HL-60 (cell line): Measurements from ENCODE around the gene KIAA1217.

ENCODE experiments used
- DNase-seq, 2 experiments: peaks; one replicate each; pipeline ENCODE4 v3.0.0-alpha.2; 2010 to 2020; ENCODE audit warnings: low read depth in 1 of 2, low spot score in 1 of 2
- H3K27ac ChIP-seq: fragments of 250-450 bp; sonication (Bioruptor Pico); replicated peaks from 2 replicates; pipeline ENCODE4 v1.5.1; 2020; ENCODE audit warnings: mild to moderate bottlenecking, moderate library complexity
- H3K27me3 ChIP-seq: fragments of 250-450 bp; sonication (Bioruptor Pico); 2 replicates; pipeline ENCODE4 v1.5.1; 2021; ENCODE audit warnings: mild to moderate bottlenecking, moderate library complexity; ENCODE audit not compliant: insufficient read depth, poor library complexity, severe bottlenecking
- H3K4me3 ChIP-seq: replicated peaks from 2 replicates; pipeline ENCODE4 v1.5.1; 2011; ENCODE audit warnings: mild to moderate bottlenecking, control low read depth, low read length; ENCODE audit not compliant: insufficient read depth
- CTCF ChIP-seq: IDR thresholded peaks from one replicate; pipeline ENCODE4 v1.5.1; 2011; ENCODE audit warnings: low read length, control low read depth, inconsistent platforms; ENCODE audit not compliant: insufficient read depth
- GABPA ChIP-seq: IDR thresholded peaks from 2 replicates; pipeline ENCODE4 v1.6.1; 2012; ENCODE audit warnings: low read depth
- POLR2AphosphoS5 ChIP-seq: IDR thresholded peaks from 2 replicates; pipeline ENCODE4 v1.6.1; 2012; ENCODE audit warnings: low read depth
- REST ChIP-seq: IDR thresholded peaks from 2 replicates; pipeline ENCODE4 v1.6.1; 2012; ENCODE audit warnings: low read depth; ENCODE audit not compliant: insufficient replicate concordance
- SPI1 ChIP-seq: IDR thresholded peaks from 2 replicates; pipeline ENCODE4 v1.6.1; 2012; ENCODE audit warnings: low read depth, mild to moderate bottlenecking, borderline replicate concordance

Gene KIAA1217

GRCh38 chr10:24524314-24524713 lies 315.4 kb downstream of the KIAA1217 start:
- Histone ChIP-seq H3K27me3 (no peaks in the 10 kb centered on the region), H3K27ac (no peak overlapping the region), H3K4me3 (no peak overlapping the region)
- no peak for TF ChIP-seq SPI1
- no peak for TF ChIP-seq REST
- TF ChIP-seq GABPA = no peak
- TF ChIP-seq CTCF = no peak
- no peak for TF ChIP-seq POLR2AphosphoS5
- DNase-seq = no peak

DNA sequence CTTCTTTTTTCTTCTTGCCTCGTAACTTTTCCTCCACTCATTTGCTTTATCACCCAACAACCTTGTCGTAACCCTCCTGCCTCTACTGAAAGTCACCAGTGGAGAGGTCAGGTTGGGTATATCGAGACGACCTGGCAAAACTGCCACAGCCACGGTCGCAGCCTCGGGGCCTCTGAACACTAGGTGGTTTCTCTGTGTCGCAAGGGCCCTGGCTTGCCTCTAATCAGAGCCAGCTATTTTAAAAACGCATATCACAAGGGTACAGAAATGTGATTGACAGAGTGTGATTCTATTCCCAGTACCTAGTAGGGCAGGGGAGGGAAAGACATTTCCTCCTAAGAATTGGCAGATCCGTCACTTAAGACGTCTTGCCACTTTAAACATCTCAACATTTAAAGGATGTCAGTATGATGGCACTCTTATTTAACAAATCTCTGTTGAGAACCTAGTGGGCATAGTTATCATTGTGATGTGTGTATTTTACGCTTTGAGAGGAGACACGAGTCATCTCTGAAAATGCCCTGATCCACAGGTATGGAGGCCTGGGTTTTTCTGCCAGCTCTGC lies 317.2 kb downstream of the KIAA1217 start:
- H3K4me3 ChIP-seq = no peak overlapping the region
- H3K27me3 ChIP-seq = no peaks in the 10 kb centered on the region
- no peak for TF ChIP-seq REST
- DNase-seq = no peak
- H3K27ac ChIP-seq = no peak overlapping the region

- Histone ChIP-seq H3K27me3 (no peaks in the 10 kb centered on the region), H3K27ac (no peak overlapping the region), H3K4me3 (no peak overlapping the region)
- no peak for DNase-seq
- TF ChIP-seq REST = no peak
- no peak for TF ChIP-seq GABPA
- TF ChIP-seq SPI1 = no peak
- no peak for TF ChIP-seq POLR2AphosphoS5
- no peak for TF ChIP-seq CTCF
These were observed 320.0 kb downstream of the KIAA1217 start for GRCh38 chr10:24528946-24529345.
